ENCODE results near the gene NEURL1. TPM values are rescaled to one million over a fixed set of nuclear protein-coding genes. Genes with fewer than 3 reads are reported as not detected.
"Not testable (repeated sequence)": the region's sequence is repeated elsewhere in the genome, so short reads cannot be mapped to it uniquely, and the experiment has no call there.

Gene NEURL1
- total RNA-seq, 1 experiment from 2014 or later = 7.9 TPM

DNA sequence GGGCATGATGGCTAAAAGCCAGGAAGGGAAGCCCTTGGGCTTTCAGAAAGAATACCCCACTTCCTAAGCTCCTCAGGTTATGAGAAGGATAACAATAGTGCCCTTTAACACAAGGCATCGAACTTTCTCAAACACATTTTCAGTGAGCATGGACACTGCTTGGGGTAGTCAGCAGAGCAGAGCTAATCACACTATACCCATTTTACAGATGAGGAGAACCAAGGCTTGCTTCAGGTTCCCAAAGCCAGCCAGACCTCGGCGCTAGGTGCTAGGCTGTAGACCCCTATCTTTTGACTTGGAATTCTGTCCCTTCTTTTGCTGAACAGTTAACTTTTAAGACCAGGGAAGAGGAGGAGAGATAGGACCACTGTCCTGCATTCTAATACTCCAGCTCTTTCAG is 1.8 kb downstream of the NEURL1 start:
- Histone ChIP-seq H3K27me3 (ENCODE audit: control insufficient read depth, insufficient read depth, low read length) (peaks cover 33% of the 10 kb centered on the region), H3K36me3 (replicated peaks; ENCODE audit: control insufficient read depth, insufficient read depth, low read length) (no peaks in the 10 kb centered on the region), H3K4me3 (ENCODE audit: insufficient read depth, low read depth, low read length) (no peak overlapping the region)
- DNase-seq = no peak

GRCh38 chr10:103497161-103497915 is 3.8 kb downstream of the NEURL1 start:
- Histone ChIP-seq H3K4me3 (ENCODE audit: insufficient read depth, low read depth, low read length) (no peak overlapping the region), H3K27me3 (ENCODE audit: control insufficient read depth, insufficient read depth, low read length) (peaks cover 30% of the 10 kb centered on the region), H3K36me3 (replicated peaks; ENCODE audit: control insufficient read depth, insufficient read depth, low read length) (no peaks in the 10 kb centered on the region)
- no peak for DNase-seq

- Histone ChIP-seq H3K27me3 (ENCODE audit: control insufficient read depth, insufficient read depth, low read length) (peaks cover 16% of the 10 kb centered on the region), H3K4me3 (ENCODE audit: insufficient read depth, low read depth, low read length) (no peak overlapping the region), H3K36me3 (replicated peaks; ENCODE audit: control insufficient read depth, insufficient read depth, low read length) (no peaks in the 10 kb centered on the region)
- DNase-seq = no peak
Measured at GRCh38 chr10:103498936-103499638, 5.6 kb downstream of the NEURL1 start.

GRCh38 chr10:103499881-103500280 is 6.4 kb downstream of the NEURL1 start:
- no peaks in the 10 kb centered on the region for H3K36me3 ChIP-seq (replicated peaks; ENCODE audit: control insufficient read depth, insufficient read depth, low read length)
- peak; percentile 58 for DNase-seq
- no peak overlapping the region for H3K4me3 ChIP-seq (ENCODE audit: insufficient read depth, low read depth, low read length)
- peaks cover 8% of the 10 kb centered on the region for H3K27me3 ChIP-seq (ENCODE audit: control insufficient read depth, insufficient read depth, low read length)

GRCh38 chr10:103500481-103500880 is 7.0 kb downstream of the NEURL1 start:
- no peak for DNase-seq
- Histone ChIP-seq H3K36me3 (replicated peaks; ENCODE audit: control insufficient read depth, insufficient read depth, low read length) (no peaks in the 10 kb centered on the region), H3K27me3 (ENCODE audit: control insufficient read depth, insufficient read depth, low read length) (peaks cover 3% of the 10 kb centered on the region), H3K4me3 (ENCODE audit: insufficient read depth, low read depth, low read length) (no peak overlapping the region)

- no peak for DNase-seq
- H3K36me3 ChIP-seq (replicated peaks; ENCODE audit: control insufficient read depth, insufficient read depth, low read length) = no peaks in the 10 kb centered on the region
- H3K27me3 ChIP-seq (ENCODE audit: control insufficient read depth, insufficient read depth, low read length) = peaks cover 2% of the 10 kb centered on the region; the same call in 1 of the 2 replicates
- no peak overlapping the region for H3K4me3 ChIP-seq (ENCODE audit: insufficient read depth, low read depth, low read length)
Measured at GRCh38 chr10:103501186-103501585, 7.7 kb downstream of the NEURL1 start.

DNA sequence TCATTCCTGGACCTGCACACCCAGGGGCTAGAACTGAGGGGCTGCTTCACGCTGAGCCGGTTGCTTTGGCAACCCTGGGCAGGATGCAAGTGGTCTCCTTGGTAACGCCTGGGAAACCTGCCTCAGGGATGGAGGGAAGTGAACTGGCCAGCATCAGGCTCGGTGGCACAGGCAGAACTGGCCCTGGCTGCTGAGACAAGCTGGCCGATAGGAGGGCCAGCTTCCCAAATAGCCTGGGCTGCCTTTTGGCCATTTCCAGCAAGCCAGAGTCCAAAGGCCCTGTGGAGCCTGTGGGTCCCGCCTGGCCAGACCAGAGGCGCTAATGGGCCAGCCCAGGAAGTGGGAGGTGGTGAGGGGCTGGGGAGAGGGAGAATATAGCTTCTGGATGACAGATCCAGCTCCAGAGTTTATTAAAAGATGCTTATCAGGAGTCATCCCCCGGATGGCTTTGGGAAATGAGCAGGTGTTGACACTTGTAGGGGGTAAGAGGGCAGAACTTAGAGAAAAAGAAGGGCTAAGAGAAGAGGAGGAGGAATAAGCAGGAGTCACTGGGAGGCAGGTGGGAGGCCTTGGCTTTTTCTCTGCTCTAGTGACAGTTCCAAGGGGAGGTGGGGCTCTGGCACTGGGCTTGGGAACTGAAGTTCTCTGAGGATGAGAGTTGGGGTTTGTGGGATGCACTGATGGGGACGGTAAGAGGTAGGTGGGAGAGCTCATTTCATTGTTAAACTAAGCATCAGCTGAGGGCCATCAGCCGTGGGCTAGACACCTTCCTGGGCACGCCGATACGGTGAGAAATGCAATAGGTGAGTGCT is 9.6 kb downstream of the NEURL1 start:
- no peak for DNase-seq
- no peak overlapping the region for H3K4me3 ChIP-seq (ENCODE audit: insufficient read depth, low read depth, low read length)
- no peaks in the 10 kb centered on the region for H3K36me3 ChIP-seq (replicated peaks; ENCODE audit: control insufficient read depth, insufficient read depth, low read length)
- H3K27me3 ChIP-seq (ENCODE audit: control insufficient read depth, insufficient read depth, low read length) = no peaks in the 10 kb centered on the region

GRCh38 chr10:103503777-103504176 is 10.3 kb downstream of the NEURL1 start:
- H3K36me3 ChIP-seq (replicated peaks; ENCODE audit: control insufficient read depth, insufficient read depth, low read length); DNase-seq; H3K4me3 ChIP-seq (ENCODE audit: insufficient read depth, low read depth, low read length); H3K27me3 ChIP-seq (ENCODE audit: control insufficient read depth, insufficient read depth, low read length): not testable (repeated sequence)

GRCh38 chr10:103504181-103504783 is 10.8 kb downstream of the NEURL1 start:
- no peak overlapping the region for H3K4me3 ChIP-seq (ENCODE audit: insufficient read depth, low read depth, low read length)
- H3K27me3 ChIP-seq (ENCODE audit: control insufficient read depth, insufficient read depth, low read length) = no peaks in the 10 kb centered on the region
- no peaks in the 10 kb centered on the region for H3K36me3 ChIP-seq (replicated peaks; ENCODE audit: control insufficient read depth, insufficient read depth, low read length)
- no peak for DNase-seq

DNA sequence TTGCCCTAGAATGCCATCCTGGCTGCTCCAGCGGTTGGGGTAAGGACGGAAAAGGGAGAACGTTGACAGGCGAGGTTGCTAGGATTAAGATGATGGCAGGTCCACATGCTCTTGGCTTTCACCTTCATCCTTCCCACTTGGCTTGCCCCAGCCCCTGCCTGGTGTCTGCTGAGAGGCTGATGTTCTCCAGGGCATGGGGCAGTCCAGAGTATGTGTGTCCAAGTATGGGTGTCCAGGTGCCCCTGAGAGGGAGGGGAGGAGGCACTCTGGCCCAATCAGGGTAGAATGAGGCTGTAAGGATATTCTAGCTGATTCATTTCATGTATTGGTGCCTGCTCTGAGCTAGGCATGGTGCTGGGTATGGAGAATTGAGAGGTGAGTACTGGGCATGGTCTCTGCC is 12.6 kb downstream of the NEURL1 start:
- DNase-seq = peak; percentile 11
- no peaks in the 10 kb centered on the region for H3K27me3 ChIP-seq (ENCODE audit: control insufficient read depth, insufficient read depth, low read length)
- no peak overlapping the region for H3K4me3 ChIP-seq (ENCODE audit: insufficient read depth, low read depth, low read length)
- H3K36me3 ChIP-seq (replicated peaks; ENCODE audit: control insufficient read depth, insufficient read depth, low read length) = no peaks in the 10 kb centered on the region

GRCh38 chr10:103507235-103508191 is 14.0 kb downstream of the NEURL1 start:
- Histone ChIP-seq H3K4me3 (ENCODE audit: insufficient read depth, low read depth, low read length) (no peak overlapping the region), H3K36me3 (replicated peaks; ENCODE audit: control insufficient read depth, insufficient read depth, low read length) (no peaks in the 10 kb centered on the region), H3K27me3 (ENCODE audit: control insufficient read depth, insufficient read depth, low read length) (no peaks in the 10 kb centered on the region)
- peak; percentile 56 for DNase-seq

DNA sequence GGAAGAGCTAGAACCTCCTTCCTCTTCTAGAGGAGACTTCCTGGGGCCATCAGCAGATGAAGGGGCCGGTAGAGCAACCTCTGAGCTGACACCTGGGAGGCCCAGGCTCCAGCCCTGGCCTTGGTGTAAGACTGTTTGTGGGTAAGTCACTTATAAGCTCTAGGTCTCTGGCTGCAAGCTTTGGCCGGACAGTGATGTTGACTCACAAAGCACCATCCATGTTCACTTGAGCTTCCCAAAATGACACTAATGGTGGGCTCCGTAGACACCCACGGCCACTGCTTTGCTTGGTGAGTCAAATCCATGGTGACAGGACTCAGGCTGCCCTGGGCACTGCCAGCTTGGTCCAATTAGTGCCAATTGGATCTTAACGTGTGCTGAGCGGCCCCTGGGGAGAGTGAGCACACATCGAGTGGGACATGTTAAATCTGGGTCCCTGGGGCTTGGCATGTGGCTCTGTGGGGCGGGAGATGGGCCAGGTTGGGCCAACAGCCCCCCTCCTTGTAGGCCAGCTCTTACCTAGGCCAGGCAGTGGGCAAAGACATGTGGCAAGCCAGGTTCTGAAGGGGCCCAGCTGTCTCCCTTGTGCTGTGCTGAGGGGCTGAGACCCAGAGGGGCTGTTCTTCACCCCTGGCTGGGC is 16.7 kb downstream of the NEURL1 start:
- Histone ChIP-seq H3K27me3 (ENCODE audit: control insufficient read depth, insufficient read depth, low read length) (no peaks in the 10 kb centered on the region), H3K4me3 (ENCODE audit: insufficient read depth, low read depth, low read length) (no peak overlapping the region), H3K36me3 (replicated peaks; ENCODE audit: control insufficient read depth, insufficient read depth, low read length) (no peaks in the 10 kb centered on the region)
- DNase-seq = no peak

Measured in H7 (cell line).